ENCODE measurements around the gene ATP2A1.
"Not testable (repeated sequence)": the region's sequence is repeated elsewhere in the genome, so short reads cannot be mapped to it uniquely, and the experiment has no call there.

Gene ATP2A1

DNA sequence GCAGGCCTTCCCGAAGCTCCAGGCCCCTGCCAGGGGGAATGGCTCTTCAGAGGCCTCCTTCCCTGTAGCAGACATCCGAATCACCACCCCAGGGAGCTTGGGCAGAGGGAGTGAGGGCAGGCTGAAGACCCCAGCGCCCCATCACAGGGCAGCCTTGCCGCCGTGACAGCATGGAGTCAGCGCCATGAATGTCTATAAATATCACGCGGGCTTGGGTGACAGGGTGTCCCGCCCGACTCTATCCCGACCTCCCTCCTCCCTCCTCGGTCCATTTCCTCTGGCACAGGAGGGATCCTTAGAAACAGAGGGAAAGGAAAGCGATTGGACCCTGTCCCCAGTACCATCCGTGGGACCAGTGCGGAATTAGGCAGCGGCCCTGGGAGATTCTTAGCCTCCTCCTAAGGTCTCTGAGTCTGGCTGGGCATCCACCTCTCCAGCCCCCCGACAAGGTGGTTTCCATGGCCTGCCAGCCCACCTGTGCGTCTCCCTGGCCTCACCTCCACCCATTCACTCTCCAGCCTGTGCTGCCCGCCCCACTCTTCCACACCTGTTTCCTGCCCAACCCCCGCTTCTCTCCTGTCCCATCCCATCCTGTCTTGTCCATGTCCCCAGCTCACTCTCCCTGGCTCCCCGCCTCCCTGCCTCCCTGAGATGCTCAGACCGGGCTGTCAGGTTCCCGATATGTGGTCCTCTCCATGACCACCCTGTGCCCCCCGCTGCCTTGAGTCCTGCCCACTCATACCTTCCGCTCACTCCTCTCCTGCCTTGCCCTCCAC, 5.1 kb downstream of the ATP2A1 start:
- no peak for DNase-seq

GRCh38 chr16:28884045-28884444, 5.8 kb downstream of the ATP2A1 start:
- no peak for DNase-seq

- DNase-seq: no peak
Observed at GRCh38 chr16:28886945-28887344, 8.7 kb downstream of the ATP2A1 start.

DNA sequence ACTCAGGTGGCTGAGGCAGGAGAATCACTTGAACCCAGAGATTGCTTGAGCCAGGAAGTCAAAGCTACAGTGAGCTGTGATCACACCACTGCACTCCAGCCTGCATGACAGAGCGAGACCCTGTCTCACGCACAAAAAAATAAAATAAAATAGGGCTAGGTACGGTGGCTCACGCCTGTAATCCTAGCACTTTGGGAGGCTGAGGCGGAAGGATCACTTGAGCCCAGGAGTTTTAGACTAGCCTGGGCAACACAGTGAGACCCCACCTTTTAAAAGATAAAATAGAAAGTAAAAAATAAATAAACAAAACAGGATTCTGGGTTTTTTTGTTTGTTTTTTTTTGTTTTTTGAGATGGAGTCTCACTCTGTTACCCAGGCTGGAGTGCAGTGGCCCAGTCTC, 12.1 kb downstream of the ATP2A1 start:
- not testable (repeated sequence) for DNase-seq

- no peak for DNase-seq
Observed at GRCh38 chr16:28891964-28892890, 13.9 kb downstream of the ATP2A1 start.

GRCh38 chr16:28893291-28893690, 15.0 kb downstream of the ATP2A1 start:
- DNase-seq: no peak

DNA sequence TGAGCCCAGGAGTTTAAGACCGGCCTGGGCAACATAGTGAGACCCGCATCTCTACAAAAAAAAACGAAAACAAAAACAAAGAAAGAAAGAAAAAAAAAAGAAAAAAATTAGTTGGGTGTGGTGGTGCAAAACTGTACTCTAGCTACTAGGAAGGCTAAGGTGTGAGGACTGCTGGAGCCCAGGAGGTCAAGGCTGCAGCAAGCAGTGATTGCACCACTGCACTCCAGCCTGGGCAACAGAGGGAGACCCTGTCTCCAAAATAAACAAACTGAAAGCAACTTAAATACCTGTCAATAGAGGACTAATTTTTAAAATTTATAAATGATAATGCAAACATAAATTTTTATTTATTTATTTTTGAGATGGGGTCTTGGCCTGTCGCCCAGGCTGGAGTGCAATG, 17.3 kb downstream of the ATP2A1 start:
- DNase-seq: no peak

- no peak for DNase-seq
Observed at GRCh38 chr16:28897826-28898225, 19.5 kb downstream of the ATP2A1 start.

- DNase-seq: no peak
Observed at GRCh38 chr16:28898266-28898665, 20.0 kb downstream of the ATP2A1 start.

GRCh38 chr16:28898942-28899341, 20.7 kb downstream of the ATP2A1 start:
- DNase-seq: no peak

- DNase-seq: no peak
Observed at GRCh38 chr16:28899882-28900590, 21.7 kb downstream of the ATP2A1 start.

- DNase-seq: no peak
Observed at GRCh38 chr16:28900601-28901000, 22.3 kb downstream of the ATP2A1 start.

DNA sequence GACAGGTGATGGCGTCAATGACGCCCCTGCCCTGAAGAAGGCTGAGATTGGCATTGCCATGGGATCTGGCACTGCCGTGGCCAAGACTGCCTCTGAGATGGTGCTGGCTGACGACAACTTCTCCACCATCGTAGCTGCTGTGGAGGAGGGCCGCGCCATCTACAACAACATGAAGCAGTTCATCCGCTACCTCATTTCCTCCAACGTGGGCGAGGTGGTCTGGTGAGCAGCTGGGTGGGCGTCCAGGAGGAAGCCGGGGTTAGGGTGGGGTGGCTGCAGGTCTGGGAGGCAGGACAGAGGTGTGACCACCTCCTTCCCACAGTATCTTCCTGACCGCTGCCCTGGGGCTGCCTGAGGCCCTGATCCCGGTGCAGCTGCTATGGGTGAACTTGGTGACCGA, 23.6 kb downstream of the ATP2A1 start:
- DNase-seq: no peak

DNA sequence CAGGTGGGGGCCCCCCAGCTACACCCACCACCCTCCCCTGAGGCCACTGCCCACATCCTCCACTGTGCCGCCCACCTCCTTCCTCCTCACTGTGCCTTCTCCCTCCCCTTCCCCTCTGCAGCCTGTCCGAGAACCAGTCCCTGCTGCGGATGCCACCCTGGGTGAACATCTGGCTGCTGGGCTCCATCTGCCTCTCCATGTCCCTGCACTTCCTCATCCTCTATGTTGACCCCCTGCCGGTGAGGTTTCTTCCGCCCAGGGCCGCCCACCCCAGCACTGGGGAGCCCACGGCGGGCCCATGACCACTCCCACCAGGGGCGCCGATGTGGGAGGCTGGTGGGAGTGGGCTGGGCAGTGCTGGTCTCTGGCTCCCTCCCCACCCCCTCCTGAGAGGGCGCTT, 24.6 kb downstream of the ATP2A1 start:
- no peak for DNase-seq

DNA sequence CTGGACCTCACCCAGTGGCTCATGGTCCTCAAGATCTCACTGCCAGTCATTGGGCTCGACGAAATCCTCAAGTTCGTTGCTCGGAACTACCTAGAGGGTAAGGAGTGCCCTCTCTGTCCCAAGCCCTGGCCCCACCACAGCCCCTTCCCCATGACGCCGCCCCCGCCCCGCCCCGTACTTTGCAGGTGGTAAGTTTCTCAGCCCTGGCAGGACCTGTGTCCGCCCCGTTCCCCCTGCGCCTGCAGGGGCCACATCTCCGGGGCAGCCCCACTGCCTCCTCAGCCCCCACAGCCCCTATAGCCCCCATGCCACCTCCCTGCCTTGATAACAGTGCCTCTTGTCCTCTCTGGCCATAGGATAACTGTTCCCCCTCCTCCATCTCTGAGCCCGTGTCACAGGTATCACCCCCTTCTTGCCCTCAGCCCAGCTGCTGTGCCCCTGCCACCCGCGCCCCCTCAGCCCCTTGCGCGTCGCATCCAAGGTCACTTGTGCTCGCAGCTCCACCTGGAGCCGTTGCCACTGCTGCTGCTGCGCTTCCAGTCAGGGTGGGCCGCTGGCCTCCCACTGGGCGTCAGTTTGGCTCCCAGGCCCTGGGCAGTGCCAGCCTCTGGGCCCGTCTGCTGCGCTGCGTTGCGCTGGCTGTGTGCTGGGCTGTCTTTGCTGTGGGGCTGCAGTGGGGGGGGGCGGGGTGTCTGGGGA, 25.2 kb downstream of the ATP2A1 start:
- no peak for DNase-seq

DNA sequence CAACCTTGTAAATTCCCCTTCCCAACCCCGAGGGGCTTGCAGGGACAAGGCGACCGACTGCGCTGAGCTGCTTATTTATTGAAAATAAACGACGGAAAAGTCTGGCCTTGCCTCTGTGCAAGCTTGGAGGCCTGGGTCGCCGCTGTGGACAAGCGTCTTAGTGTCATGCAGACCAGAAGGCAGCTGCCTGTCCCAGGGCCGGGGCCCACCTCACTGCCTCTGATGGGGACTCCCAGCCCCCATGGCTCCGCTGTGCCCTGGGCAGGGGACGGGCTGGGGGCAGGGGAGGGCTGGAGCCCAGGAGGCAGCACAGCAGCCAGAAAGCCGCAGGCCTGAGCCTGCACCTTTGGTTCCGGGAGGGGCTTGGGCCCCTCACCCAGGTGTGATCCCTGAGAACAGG, 26.1 kb downstream of the ATP2A1 start:
- no peak for DNase-seq

DNA sequence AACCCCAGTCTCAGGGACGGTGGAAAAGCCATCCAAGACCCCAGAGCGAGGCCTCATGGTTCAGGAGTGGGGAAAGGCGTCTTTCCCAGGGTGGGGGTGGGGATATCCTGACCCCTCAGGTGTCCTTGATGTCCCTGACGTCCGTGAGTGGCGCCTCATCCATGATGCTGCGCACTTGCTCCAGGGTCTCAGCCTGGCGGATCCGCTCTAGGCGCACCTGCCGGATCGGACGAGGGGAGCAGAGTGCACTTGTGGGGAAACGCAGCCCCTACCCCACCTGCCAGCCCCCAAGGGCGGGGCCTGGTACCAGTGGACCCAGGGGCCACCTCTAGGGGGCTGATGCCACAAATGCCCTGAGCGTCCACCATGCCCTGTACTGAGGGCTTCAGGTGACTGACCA, 26.5 kb downstream of the ATP2A1 start:
- no peak for DNase-seq

GRCh38 chr16:28905229-28905754, 27.0 kb downstream of the ATP2A1 start:
- no peak for DNase-seq

GRCh38 chr16:28905800-28906372, 27.6 kb downstream of the ATP2A1 start:
- no peak for DNase-seq

GRCh38 chr16:28910086-28911031, 32.1 kb downstream of the ATP2A1 start:
- no peak for DNase-seq

DNA sequence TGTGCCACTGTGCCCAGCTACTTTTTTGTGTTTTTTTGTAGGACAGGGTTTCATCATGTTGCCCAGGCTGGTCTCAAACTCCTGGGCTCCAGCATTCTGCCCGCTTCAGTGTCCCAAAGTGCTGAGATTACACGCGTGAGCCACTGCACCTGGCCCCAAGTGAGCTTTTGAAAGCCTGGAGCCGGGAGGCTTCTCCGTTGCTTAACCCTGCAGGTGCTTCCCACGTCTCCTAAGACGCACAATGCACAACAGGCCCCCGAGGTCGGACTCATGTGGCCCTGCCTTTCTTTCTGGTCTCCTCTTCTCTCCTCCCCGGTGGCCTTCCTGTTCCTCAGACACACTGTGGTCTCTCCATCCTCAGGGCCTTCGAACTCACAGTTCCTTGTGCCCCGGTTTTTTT, 34.3 kb downstream of the ATP2A1 start:
- DNase-seq: no peak
